GM18526 (cell line): ENCODE data around the gene TAGLN2.

Source experiments
- POLR2A ChIP-seq: IDR thresholded peaks from 3 replicates; pipeline ENCODE4 v1.6.1; 2011; ENCODE audit not compliant: insufficient read length; ENCODE audit errors: extremely low read depth

TAGLN2 gene

GRCh38 chr1:159955456-159955855, 30.1 kb upstream of the TAGLN2 start:
- no peak for TF ChIP-seq POLR2A

GRCh38 chr1:159953536-159954515, 28.5 kb upstream of the TAGLN2 start, which contains the start of gene SLAMF9:
Gene SLAMF9, minus strand, starts transcription at chr1:159954237. Its CDS starts 100 bp downstream, at chr1:159954137.
- no peak for TF ChIP-seq POLR2A

GRCh38 chr1:159952932-159953331, 27.6 kb upstream of the TAGLN2 start:
- no peak for TF ChIP-seq POLR2A

GRCh38 chr1:159951551-159951950, 26.2 kb upstream of the TAGLN2 start:
- TF ChIP-seq POLR2A, result no peak

GRCh38 chr1:159951016-159951415, 25.7 kb upstream of the TAGLN2 start:
- TF ChIP-seq POLR2A, result no peak

GRCh38 chr1:159949981-159950381, 24.7 kb upstream of the TAGLN2 start:
- no peak for TF ChIP-seq POLR2A

GRCh38 chr1:159949123-159949522, 23.8 kb upstream of the TAGLN2 start:
- no peak for TF ChIP-seq POLR2A

- TF ChIP-seq POLR2A, result no peak
These were observed 22.6 kb upstream of the TAGLN2 start for GRCh38 chr1:159947942-159948341.

GRCh38 chr1:159946242-159947187, 21.2 kb upstream of the TAGLN2 start:
- no peak for TF ChIP-seq POLR2A

- no peak for TF ChIP-seq POLR2A
These were observed 20.4 kb upstream of the TAGLN2 start, which contains the start of gene IGSF9 for GRCh38 chr1:159945483-159946241. Gene IGSF9, minus strand, starts transcription at chr1:159945613. Its CDS starts 2,159 bp downstream, at chr1:159943454.

GRCh38 chr1:159944623-159945455, 19.5 kb upstream of the TAGLN2 start:
- TF ChIP-seq POLR2A, result no peak

- TF ChIP-seq POLR2A, result no peak
These were observed 18.8 kb upstream of the TAGLN2 start for GRCh38 chr1:159943908-159944622.

- no peak for TF ChIP-seq POLR2A
These were observed 18.0 kb upstream of the TAGLN2 start for GRCh38 chr1:159943278-159943640.
